Measurements from ENCODE around the gene UBTD2.

Gene UBTD2

DNA sequence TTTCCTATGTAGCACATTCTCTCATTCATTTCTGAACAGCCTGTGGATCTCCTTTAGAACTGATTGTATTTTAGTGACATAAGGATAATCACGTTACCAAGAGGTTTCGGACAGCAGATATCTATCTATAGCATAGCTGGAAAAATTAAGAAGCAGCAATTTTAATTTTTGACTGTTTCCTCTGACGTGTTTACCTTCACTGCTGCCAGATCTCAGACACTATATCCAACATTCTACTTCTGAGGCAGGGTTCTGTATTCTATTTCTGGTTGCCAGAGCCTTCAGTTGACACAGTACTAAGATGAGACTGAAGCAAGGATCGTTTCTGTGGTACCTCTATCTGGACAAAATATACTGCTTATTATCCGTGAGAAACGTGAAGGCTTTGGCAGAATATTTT is 89.7 kb downstream of the UBTD2 start, which contains the start of gene EFCAB9:
Gene EFCAB9, plus strand, starts transcription at position 301 of the 400 bp plus-strand sequence. Its CDS starts 1 bp downstream, at position 302.
- no peak within 1 kb of the TSS for H3K27ac ChIP-seq (ENCODE audit: low read length)
- H3K4me3 ChIP-seq (ENCODE audit: low read length), result no peak within 1 kb of the TSS
- H3K9me3 ChIP-seq (ENCODE audit: insufficient read depth, low read length), result no peaks in the 10 kb centered on the region
- no peaks in the 10 kb centered on the region for H3K36me3 ChIP-seq (replicated peaks; ENCODE audit: low read depth, low read length)
- no peak within 1 kb of the TSS for H3K4me2 ChIP-seq (ENCODE audit: low read length)
- 0 out of 2 replicates have a peak, but pooled peaks cover 3% of the 10 kb centered on the region for H3K27me3 ChIP-seq (ENCODE audit: low read depth, low read length)
- peaks cover under 1% of the 10 kb centered on the region for H3K4me1 ChIP-seq (ENCODE audit: low read length)
- no peak within 1 kb of the TSS for H3K9ac ChIP-seq (ENCODE audit: low read length)
- no peaks in the 10 kb centered on the region for H4K20me1 ChIP-seq (ENCODE audit: insufficient read depth, low read length)
- H3K79me2 ChIP-seq (ENCODE audit: low read length), result no peaks in the 10 kb centered on the region
- TF ChIP-seq EZH2phosphoT487 (IDR thresholded peaks at IDR 0.05; ENCODE audit: low read depth), result no peak
- TF ChIP-seq CTCF (IDR thresholded peaks at IDR 0.05; ENCODE audit: low read depth, low read length), result no peak
- H2AFZ ChIP-seq (ENCODE audit: low read depth, low read length), result no peak within 1 kb of the TSS

- no peak overlapping the region for H3K9ac ChIP-seq (ENCODE audit: low read length)
- no peaks in the 10 kb centered on the region for H4K20me1 ChIP-seq (ENCODE audit: insufficient read depth, low read length)
- no peak overlapping the region for H2AFZ ChIP-seq (ENCODE audit: low read depth, low read length)
- H3K27me3 ChIP-seq (ENCODE audit: low read depth, low read length), result 0 out of 2 replicates have a peak, but pooled peaks cover 3% of the 10 kb centered on the region
- peaks cover 30% of the 10 kb centered on the region for H3K79me2 ChIP-seq (ENCODE audit: low read length)
- peaks cover 6% of the 10 kb centered on the region for H3K36me3 ChIP-seq (replicated peaks; ENCODE audit: low read depth, low read length)
- peaks cover 15% of the 10 kb centered on the region for H3K4me1 ChIP-seq (ENCODE audit: low read length)
- H3K9me3 ChIP-seq (ENCODE audit: insufficient read depth, low read length), result no peaks in the 10 kb centered on the region
- TF ChIP-seq CTCF (IDR thresholded peaks at IDR 0.05; ENCODE audit: low read depth, low read length) (no peak), EZH2phosphoT487 (IDR thresholded peaks at IDR 0.05; ENCODE audit: low read depth) (no peak)
- no peak overlapping the region for H3K4me2 ChIP-seq (ENCODE audit: low read length)
- no peak overlapping the region for H3K27ac ChIP-seq (ENCODE audit: low read length)
- no peak overlapping the region for H3K4me3 ChIP-seq (ENCODE audit: low read length)
These were observed 93.8 kb downstream of the UBTD2 start for GRCh38 chr5:172189693-172190296.

DNA sequence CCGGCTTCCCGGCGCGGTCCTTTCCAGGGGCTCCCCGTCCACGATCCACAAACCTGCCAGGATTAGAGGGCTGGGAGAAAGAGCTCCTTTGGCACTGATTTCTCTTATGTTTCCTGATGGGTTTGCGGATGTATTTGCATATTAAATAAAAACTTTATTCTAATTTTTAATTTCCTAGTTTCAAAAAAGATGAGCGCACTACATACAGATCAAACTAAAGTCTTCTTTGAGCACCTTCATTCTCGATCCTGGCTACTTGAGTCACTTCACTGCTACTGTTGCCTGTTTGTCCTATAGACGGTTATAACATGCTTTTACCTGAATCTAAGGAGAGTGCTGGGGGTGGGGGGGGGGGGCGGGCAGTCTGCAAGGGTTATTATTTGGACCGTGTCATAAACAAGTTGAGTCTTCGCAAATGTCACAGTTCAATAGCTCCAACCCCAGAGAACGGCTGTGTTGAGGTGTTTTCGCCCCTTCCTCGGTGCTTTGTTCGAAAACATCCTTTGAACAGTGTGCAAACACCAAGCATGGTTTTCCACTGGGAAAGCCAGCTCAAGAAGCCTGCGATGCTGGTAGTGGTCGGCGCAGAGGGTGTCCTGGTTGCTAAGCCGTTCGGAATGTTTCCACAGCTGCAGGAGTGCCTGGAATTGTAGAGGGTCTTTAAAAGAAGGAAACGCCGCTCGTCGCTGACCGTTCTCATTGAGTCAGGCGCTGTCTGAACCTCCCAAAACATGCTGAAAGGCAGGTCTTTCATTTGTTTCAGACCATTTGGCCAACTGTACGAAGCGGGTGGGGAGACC is 94.5 kb downstream of the UBTD2 start:
- TF ChIP-seq CTCF (IDR thresholded peaks at IDR 0.05; ENCODE audit: low read depth, low read length), result no peak
- no peak for TF ChIP-seq EZH2phosphoT487 (IDR thresholded peaks at IDR 0.05; ENCODE audit: low read depth)
- Histone ChIP-seq H3K4me2 (ENCODE audit: low read length) (peak overlapping the region; percentile 70), H3K9ac (ENCODE audit: low read length) (no peak overlapping the region), H4K20me1 (ENCODE audit: insufficient read depth, low read length) (no peaks in the 10 kb centered on the region), H3K4me3 (ENCODE audit: low read length) (peak overlapping the region; percentile 89), H3K4me1 (ENCODE audit: low read length) (peaks cover 23% of the 10 kb centered on the region), H3K27ac (ENCODE audit: low read length) (no peak overlapping the region), H3K79me2 (ENCODE audit: low read length) (peaks cover 37% of the 10 kb centered on the region), H3K9me3 (ENCODE audit: insufficient read depth, low read length) (no peaks in the 10 kb centered on the region), H2AFZ (ENCODE audit: low read depth, low read length) (no peak overlapping the region), H3K27me3 (ENCODE audit: low read depth, low read length) (0 out of 2 replicates have a peak, but pooled peaks cover 3% of the 10 kb centered on the region), H3K36me3 (replicated peaks; ENCODE audit: low read depth, low read length) (peaks cover 11% of the 10 kb centered on the region)
